Ammon's horn (tissue), 1 donor: ENCODE results near the gene RSPO3.

Source experiments
- DNase-seq: peaks from one replicate; pipeline ENCODE4 v3.0.0-alpha.2; 2016; ENCODE audit warnings: low spot score

RSPO3 gene

DNA sequence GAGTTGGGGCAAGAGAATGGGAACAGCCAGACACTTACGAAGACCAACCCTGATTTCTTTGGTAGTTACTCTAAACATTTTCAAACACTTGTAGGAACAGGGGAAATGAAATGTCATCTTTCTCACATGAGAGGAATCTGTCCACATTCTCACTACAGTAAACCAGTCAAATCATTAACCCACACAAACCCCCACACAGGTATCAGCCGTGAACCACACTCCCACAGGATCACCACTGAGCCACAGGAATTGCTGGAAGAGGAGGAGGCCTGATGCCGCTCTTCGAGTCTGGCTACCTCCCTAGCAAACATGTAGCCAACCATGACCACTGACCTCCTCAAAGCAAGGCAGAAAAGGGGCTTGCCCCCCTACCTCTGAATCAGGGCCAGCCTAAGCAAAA, 6.9 kb upstream of the RSPO3 start:
- no peak for DNase-seq

DNA sequence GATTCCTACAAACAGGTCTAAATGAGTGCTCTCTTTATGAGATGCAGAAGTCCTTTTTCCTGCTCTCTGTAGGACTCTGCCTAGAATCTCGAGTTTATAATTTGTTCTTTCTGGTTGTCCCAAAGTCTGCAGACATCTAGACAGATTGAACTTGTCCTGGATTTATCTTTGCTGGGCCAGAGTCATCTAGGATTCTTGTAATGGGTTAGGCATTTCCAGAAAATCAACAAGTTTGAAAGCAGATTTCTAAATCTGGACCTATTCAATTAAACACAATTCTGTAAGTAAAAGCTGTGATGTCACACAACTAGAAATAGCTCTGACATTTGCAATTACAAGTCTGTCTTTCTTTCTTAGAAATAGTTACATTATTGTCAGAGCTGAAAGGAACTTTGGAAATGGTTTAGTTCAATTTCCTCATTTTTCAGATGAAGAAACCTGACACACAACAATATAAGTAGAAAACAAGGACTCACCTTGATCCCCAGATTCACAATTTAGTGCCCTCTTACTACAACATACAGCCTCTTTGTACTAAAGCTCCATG, 4.2 kb upstream of the RSPO3 start:
- no peak for DNase-seq

DNA sequence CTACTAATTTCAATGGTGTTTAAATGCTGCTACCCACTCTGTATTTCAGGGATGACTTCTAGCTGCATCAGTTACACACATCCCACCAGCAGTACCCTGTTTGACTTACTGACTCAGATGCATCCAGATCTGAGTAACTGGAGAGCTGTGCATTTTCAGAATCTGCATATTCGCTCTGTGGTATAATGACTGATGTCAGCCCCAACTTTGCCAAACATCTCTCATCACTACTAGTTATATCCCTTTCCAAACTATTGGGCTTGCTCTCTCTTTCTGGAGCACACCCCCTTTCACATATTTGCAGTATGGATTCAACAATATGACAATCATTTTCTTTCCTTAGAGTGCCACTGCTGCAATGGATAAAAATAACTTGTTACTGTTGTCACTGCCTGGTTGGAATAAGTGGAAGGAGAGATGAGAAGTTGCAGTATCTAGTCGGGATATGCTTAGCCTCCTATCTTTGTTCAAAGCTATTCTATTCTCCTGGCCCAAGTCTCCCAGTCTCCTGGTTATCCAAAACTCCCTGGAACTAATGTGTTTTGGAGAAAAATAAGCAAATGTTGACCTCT, 3.3 kb upstream of the RSPO3 start:
- DNase-seq, result no peak

DNA sequence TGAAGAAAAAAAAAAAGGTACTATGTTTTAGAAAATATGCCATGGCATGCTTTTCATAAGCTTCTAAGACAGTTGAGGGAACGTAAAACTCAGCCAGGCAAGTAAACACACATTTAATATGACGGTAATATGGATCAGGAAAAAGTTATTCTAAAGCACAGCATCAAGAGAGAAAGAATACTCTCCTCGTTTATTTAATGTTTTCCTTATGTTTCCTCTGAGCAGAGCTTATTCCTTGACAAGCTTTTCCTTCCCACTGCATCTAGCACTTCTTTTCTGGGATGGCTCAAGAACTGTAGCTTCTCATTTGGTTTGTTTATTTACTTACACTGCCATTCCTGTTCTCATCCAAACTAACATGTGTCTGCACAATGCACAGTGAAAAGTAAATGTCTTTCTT, 2.7 kb upstream of the RSPO3 start:
- DNase-seq, result no peak

DNA sequence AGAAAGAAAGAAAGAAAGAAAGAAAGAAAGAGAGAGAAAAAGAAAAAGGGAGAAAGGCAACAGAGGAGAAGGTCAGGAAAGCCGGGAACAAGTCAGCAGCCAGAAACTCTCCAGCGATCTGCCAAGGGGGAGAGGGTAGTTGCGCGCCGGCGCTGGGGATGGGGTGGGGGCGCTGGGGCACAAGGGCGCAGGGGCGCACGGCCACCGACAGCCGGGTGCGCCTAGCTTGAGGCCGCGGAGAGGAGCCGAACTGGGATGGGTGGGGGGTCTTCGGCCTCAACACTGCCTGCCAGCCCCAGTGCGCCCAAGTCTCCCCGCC, 533 bp upstream of the RSPO3 start:
- no peak for DNase-seq

DNA sequence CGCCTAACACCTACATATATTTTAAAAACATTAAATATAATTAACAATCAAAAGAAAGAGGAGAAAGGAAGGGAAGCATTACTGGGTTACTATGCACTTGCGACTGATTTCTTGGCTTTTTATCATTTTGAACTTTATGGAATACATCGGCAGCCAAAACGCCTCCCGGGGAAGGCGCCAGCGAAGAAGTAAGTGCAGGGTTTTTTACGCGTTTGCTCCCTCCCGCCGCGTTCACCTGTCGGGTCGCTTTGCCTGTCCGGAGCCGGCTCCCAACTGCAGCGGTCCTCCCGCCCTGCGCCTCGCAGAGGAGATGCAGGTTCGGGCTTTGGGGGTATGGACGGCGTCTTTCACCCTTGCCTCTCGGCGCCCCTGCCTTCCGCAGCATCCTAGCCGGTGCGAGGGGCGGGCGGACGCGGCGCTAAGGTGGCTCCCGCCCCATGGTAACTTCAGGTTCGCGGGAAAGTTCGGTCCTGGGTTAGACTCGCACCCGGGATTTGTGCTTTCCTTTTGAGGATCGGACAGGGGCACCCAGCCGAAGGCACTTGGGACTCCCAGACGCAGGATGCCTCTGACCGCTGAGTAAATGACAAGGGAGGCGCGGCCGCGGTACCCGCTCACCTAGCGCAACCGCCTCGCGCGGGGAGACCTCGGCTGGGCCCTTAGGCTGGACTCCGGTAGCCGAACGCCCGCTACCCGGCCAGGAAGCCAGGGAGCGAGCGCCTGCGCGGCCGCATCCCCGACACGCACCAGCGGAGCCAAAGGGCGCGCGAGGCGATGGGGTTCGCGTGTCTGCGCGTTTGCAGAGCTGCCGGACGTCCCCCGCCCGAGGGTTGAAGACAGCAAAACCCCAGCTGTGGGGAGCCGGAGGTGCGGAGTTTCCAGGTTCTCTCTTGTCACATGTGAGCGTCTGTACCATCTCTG, 891 bp downstream of the RSPO3 start:
- no peak for DNase-seq

DNA sequence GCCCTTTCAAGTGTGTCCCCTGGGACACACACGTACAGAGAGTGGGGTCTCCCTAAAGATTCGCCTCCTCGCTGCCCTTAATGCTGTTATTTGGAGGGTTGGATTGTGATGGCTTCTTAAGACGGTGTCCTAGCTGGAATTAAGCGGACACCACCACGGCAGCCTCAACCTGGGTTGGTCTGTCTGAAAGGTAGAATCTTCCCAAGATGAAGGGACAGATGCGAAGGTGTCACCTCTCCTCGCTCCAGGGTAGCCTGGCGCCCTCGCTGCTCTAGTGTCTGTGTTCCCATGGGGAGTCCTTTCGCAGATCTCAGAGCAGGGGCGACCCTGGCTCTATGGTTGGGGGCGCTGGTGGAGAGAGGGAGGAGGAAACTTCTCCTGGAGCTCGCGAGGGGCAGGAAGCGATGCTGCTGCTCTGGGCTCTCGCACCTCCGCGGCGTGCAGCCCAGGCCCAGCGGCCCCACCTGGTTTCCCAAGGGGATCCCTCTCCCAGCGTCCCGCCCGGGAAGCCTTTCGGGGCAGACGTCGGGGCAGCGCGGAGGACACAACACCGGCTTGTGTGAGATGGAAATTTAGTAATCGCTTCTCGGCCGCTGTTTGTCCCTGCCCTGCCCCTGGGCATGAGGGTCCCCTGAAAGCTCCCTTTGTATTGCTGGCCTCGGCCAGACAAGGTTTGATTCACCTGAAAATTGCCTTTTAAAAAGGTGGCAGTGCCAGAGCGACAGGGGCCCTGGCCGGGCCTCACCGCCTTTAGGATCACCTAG, 1.7 kb downstream of the RSPO3 start:
- no peak for DNase-seq

DNA sequence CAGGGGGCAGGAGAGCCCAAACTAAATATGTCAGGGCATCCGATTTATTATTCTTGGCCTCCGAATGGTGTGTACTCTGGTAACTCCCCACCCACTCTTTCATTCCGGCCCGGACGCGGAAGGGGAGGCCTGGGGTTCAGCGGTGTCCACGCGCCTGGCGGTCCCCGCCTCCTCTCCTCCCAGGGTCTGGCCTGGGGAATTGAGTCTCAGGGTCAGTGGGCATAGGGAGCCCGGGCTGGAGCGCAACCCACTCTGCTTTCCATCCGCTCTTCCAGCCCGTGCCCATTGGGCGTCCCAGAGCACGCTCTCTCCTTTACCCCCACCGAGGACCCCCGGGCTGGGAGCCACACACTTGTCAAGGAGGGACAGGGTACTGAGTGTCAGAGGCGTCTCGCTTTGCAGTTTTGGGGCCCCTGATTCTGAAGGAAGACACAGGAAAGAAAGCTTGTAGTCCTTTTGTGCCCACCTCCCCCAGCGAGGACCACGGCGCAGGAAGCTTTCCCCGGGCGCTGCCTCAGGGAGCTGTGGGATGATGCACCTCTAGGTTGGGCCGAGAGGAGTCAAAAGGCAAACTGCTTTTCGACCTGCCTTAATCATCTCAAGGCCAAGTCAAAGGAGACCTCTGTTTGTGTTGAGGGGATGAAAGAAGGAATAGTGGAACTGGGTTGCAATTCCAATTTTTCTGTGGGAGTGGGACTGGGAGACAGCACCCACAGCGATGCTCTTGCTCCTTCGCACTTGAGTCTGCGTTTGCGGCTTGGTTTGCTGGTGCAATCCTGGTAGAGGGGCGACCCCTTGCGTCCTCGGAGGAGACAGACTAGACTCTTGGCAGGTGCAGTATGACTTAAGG, 2.5 kb downstream of the RSPO3 start:
- DNase-seq, result peak; percentile 92

DNA sequence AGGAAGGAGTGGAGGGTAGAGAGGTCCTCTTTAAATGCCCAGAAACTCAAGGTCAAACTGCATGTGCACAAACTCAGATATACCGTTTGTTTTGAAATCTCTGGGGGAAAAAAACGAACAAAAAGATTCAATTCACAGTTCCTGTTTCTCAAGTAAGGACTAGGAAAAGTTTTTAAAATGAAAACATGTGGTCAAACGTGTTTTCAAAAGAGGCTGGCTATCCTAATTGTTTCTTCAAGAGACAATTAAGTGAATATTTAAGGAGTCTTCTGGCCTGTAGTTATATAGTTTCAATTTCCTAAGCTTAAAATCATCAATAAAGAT, 3.1 kb downstream of the RSPO3 start:
- no peak for DNase-seq

DNA sequence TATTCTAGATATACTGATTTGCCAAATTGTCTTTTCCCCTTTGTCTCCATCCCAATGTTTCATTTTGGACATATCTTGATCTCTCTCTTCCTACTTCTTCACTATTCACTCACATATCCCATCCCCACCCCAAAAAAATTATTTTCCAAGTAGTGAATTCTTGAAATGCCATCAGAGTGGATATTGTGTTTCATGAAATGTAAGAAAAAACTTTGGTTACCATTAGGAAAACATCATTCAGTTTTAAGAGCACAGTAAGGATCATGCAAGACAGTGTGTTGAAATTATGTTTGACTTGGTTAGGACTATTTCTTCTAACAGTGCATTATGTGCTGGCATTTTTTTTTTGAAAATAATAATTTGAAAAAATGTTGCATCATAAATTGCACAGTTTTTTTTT, 5.7 kb downstream of the RSPO3 start:
- no peak for DNase-seq

DNA sequence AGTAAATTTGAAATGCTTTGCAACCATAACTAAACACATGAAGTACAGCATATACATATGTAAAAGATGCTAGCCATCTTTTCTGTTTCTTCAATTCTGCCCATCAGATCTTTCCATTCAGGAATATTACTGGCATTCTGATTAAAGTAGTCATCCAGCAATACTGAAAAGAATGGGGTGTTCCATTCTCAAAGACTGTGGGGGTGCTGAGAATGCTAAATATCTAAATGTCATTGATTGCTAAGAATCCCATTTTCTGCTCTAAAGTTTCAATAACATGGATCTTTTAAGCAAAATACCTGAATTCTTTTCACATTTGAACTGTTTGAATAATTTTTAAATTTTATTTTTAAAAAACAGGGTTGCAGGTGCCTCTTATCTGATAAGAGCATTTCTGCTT, 6.2 kb downstream of the RSPO3 start:
- DNase-seq, result no peak

DNA sequence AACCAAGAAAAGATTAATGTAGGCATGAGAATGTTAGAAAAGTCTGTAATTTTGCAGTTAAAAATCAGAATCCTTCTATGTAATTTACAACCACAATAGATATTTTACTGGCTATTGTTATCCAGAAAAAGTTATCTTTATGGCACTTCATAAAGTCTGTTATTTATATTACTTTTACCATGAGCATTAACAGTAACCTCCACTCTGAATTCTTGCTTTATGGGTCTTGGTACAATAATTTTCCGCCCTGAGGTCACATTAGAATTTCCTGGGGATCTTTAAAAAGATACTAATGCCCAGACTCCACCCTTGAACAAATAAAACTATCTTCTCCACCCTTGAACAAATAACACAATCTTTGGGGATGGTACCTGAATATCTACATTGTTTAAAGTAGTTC, 9.6 kb downstream of the RSPO3 start:
- no peak for DNase-seq

DNA sequence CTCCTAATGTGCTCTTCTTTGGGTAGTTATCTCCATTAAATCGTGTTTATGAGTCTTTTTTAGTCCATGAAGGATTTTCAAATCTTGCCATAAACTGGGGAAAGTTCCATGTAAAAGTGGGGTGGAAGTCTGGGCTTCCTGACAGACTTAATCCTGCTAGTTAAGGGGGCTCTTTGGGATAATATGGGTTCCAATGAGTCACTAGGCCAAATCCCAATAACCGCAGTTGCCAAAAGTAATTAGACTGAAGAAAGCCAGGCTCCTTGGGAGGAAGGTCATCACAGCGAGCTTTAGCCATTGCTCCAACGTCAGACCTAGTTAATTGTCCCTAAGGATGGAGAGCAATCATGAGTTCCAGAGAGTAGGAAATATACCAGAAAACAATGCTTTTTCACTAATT, 10.8 kb downstream of the RSPO3 start:
- DNase-seq, result no peak

DNA sequence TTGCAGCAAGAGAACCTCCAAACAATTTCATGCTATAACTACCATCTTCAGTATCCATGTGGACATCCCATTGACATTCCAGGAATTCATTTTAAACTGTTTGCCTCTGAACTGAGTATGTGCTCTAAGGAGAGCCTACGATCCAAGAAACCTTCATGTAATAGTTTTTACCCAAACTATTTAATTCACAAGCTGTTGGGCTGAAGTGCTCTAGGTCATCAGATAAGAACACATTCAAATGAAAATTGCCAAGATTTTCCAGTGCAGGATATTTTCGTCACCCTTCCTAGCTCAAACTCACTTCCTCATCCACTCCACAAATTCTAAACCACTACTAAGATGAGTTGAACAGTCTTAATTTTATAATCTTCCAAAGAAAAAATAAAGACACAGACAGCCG, 12.8 kb downstream of the RSPO3 start:
- DNase-seq, result no peak

DNA sequence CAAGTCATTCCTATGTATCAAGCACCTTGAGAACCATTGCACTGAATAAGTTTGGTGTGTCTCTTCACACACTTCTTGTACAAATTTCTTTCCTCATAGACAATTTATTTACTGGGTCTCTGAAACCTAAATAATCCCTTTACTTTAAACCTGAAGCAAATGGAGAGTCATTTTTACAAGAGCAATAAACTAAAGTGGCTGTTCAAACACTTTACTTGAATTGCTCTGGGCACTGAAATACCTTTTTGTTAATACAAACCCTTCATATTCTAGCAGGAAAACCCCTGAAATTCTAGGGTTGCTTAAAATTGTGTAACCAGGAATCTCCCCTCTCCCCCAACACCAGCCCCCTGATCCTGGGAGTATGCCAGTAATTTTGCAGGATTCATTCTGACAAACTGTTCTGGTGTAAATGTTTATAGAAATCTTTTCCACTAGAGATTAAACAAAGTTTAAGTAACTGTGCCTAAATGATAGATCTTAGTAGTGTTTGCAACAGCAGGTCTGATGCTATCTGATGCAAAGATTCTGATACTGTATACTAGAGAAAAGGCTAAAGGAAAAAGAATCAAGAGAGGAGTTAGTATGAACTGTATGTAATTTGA, 13.4 kb downstream of the RSPO3 start:
- no peak for DNase-seq

DNA sequence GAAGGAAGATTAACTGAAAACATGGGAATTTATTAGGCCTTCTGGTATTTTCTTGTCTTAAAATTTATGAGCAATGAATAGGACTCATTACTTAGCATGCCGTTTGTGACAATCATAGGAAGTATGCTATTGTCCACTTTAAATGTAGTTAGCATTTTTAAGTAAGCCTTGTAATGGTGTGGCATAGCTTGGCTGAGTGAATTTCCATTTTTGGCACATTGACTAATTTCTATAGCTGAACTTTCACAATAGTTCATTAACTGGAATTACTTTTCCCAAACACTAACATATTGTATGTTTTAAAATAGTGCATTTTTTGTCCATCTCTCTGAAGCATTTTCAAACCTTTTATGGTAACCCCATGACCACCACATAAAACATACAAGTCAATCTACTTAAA, 15.7 kb downstream of the RSPO3 start:
- no peak for DNase-seq

DNA sequence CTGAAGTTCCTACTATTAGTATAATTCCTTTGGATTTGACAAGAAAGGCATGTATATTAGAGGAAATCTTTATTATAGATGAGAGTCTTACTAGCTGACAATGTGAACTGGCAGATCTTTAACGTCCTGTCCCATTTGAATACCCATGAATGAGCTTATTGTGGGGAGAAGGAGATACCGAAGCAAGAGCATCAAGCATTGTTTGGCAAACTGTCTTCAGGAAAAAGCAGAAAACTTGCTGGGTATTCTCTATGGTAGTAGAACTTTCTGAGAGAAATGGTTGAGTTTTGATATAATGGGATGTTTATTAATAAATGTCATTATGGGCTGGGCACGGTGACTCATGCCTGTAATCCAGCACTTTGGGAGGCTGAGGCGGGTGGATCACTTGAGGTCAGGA, 18.3 kb downstream of the RSPO3 start:
- DNase-seq, result no peak

DNA sequence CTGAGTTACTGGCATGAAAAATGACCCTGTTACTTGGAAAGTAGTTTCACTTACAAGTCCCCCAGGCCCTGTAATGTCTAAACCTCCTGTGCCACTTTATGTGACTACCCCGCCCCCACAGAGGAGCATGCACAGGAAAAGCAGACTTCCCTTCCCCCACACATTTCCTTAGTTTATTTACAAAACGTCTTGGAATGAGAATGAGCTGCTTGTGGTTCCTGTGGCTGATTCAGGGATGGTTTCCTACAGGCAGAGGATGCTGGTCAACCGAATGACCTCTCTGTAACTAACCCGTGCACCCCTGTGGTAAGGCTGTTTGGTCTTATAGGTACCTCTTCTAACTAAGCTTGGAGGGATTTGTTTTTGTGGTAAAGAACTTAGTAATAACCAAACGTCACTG, 28.5 kb downstream of the RSPO3 start:
- no peak for DNase-seq

DNA sequence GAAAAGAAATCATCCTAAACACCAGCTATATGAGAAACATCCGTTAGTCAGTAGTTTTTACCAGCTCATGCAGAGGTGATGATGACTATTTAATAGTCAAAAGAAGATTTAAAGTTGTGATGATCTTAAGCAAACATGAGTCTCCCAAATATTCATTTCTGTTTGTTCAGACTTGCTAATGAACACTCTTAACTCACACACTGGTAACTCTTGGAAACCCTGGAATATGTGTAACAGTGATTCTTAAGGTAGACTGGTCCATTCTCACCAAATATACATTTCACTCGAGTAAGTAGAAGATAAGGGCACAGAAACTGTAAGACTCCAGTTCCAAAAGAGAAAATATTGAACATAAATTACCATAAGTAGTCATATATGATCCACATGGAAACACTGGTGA, 29.1 kb downstream of the RSPO3 start:
- DNase-seq, result no peak

DNA sequence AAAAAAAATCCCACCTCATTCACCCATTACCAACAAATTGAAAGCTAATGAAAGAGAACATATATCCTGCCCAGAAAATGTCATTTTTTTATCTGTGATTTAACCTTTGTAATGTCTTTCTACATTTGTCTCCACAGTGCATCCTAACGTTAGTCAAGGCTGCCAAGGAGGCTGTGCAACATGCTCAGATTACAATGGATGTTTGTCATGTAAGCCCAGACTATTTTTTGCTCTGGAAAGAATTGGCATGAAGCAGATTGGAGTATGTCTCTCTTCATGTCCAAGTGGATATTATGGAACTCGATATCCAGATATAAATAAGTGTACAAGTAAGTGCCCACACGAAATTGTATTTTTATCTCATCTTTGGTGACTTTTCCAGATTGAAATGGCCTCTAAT, 30.0 kb downstream of the RSPO3 start:
- no peak for DNase-seq

DNA sequence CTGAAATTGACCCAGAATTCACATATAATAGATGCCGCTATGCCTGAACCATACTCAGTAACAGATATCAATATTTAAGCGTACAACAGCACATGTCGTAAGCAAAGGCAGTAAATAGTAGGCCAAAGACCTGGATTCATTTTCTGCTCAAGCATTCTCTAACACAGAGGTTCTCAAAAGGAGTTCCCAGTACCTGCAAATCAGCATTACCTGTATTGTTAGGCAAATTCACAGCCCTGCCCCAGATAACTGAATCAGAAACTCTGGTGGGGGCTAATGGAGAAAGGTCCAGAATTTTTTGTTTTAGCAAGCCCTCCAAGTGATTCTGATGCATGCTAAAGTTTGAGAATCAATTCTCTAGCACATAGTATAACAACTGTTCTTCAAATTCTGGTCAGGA, 36.0 kb downstream of the RSPO3 start:
- DNase-seq, result no peak

DNA sequence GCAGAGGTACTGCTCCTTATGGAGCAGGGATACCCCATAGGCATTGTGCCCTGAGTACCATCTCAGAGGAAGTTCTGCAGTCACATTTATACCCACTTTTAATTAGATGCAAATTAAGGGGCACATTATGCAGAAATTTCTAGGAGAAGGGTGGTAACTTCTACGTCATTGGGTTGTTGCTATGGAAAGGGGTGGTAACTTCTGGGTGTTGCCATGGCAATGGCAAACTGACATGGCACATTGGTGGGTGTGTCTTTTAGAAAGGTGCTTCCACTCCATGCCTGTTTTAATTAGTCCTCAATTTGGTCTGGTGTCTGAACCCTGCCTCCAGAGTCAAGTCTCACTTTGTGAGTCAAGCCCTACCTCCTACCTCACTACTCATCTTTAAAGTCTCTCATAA, 42.0 kb downstream of the RSPO3 start:
- no peak for DNase-seq
